Spleen (tissue), 11 donors: ENCODE data around the gene MICAL3. TPM values are rescaled to one million over a fixed set of nuclear protein-coding genes. Genes with fewer than 3 reads are reported as not detected.

ENCODE experiments used
- DNase-seq: peaks from one replicate; pipeline ENCODE4 v3.0.0-alpha.2; 2020
- H3K27ac ChIP-seq, 8 donors: fragments of 200-600 bp; sonication (generic) in 7 of 8; 1 replicate in 4 of 8; 2 replicates in 4 of 8; pipeline versions ENCODE4 v1.5.0 to v1.8.0; 2016 to 2021; ENCODE audit warnings: inconsistent platforms in 4 of 8, mild to moderate bottlenecking in 4 of 8, moderate library complexity in 1 of 8
- H3K27me3 ChIP-seq, 7 donors: fragments of 200-600 bp; sonication (generic) in 6 of 7; replicated peaks in 1 of 7; 1 replicate in 4 of 7; 2 replicates in 3 of 7; pipeline versions ENCODE4 v1.5.0 to v1.8.0; 2016 to 2021; ENCODE audit warnings: inconsistent platforms in 3 of 7, mild to moderate bottlenecking in 1 of 7
- H3K36me3 ChIP-seq, 6 donors: fragments of 200-600 bp; sonication (generic) in 5 of 6; 1 replicate in 4 of 6; 2 replicates in 2 of 6; pipeline versions ENCODE4 v1.5.0 to v1.8.0; 2016 to 2021; ENCODE audit warnings: inconsistent platforms in 2 of 6
- H3K4me1 ChIP-seq, 6 donors: fragments of 200-600 bp; sonication (generic) in 5 of 6; 1 replicate in 3 of 6; 2 replicates in 3 of 6; pipeline versions ENCODE4 v1.5.0 to v1.8.0; 2016 to 2021; ENCODE audit warnings: inconsistent platforms in 3 of 6
- H3K4me3 ChIP-seq, 8 donors: fragments of 200-600 bp; sonication (generic) in 7 of 8; 1 replicate in 4 of 8; 2 replicates in 4 of 8; pipeline versions ENCODE4 v1.5.0 to v1.8.0; 2016 to 2021; ENCODE audit warnings: inconsistent platforms in 4 of 8, mild to moderate bottlenecking in 4 of 8, moderate library complexity in 2 of 8
- H3K9me3 ChIP-seq, 8 donors: fragments of 200-600 bp; sonication (generic) in 7 of 8; 1 replicate in 4 of 8; 2 replicates in 4 of 8; pipeline versions ENCODE4 v1.5.0 to v1.8.0; 2016 to 2021; ENCODE audit warnings: inconsistent platforms in 4 of 8
- CTCF ChIP-seq, 11 experiments: fragments of 200-600 bp in 7 of 11; fragments of 450-650 bp in 4 of 11; sonication (generic) in 4 of 11; IDR thresholded peaks in 8 of 11; conservative IDR thresholded peaks in 3 of 11; 1 replicate in 7 of 11; 2 replicates in 4 of 11; pipeline versions ENCODE4 v1.4.0 to v1.8.0; 2016 to 2021; ENCODE audit warnings: antibody characterized with exemption in 11 of 11, inconsistent platforms in 4 of 11, mild to moderate bottlenecking in 1 of 11
- POLR2A ChIP-seq, 3 donors: fragments of 450-650 bp; IDR thresholded peaks; one replicate each; pipeline ENCODE4 v1.5.1; 2017; ENCODE audit warnings: antibody characterized with exemption in 3 of 3, mild to moderate bottlenecking in 1 of 3
- POLR2AphosphoS5 ChIP-seq, 3 donors: sonication (generic); formaldehyde crosslinking; IDR thresholded peaks; one replicate each; pipeline ENCODE4 v1.5.1; 2017; ENCODE audit warnings: antibody characterized with exemption in 3 of 3
- WGBS, 5 donors: extraction: QIAGEN DNeasy Blood & Tissue Kit in 3 of 5; methylation state at CpG; one replicate each; pipeline versions ENCODE4 v1.1.5 to v1.1.7; 2013 to 2018; 5-methylcytosine and 5-hydroxymethylcytosine counted together
- intact Hi-C: fragments of 100-400 bp; cut with DNase I; formaldehyde crosslinking; loops from one replicate; pipeline ENCODE4 v1.15.0; 2023; ENCODE audit warnings: low total_unique reads
- polyA plus RNA-seq, 3 donors: library from polyadenylated mRNA; stranded (reverse); fragments of 200-250 nt; gene quantifications; one replicate each; pipeline ENCODE4 v1.2.1, GENCODE V29; 2013
- total RNA-seq, 7 donors: library from RNA; depleted of rRNA in 3 of 7; stranded (reverse); fragments of >200 nt in 3 of 7; fragmentation: NEBNext Ultra II Directional in 4 of 7; extraction: Animal tissue kit (Norgen Biotek cat#: 25700) in 4 of 7; gene quantifications; one replicate each; pipeline versions ENCODE4 v1.1.0 to v1.2.1, GENCODE V29; 2016 to 2021
- donor health status: healthy with polysubstance abuse.
- donor health status: DM: no; HTN: no; CAD: no; lungs with moderate emphysema.
- donor health status: DM: no; HTN: no; CAD: no.
- donor health status: Bipolar disorder and iron deficiency.
- donor health status: healthy.
- donor health status: DM: no; HTN: no; CAD: no.
- donor health status: DM: yes; HTN: yes; CAD: no.

The MICAL3 gene
- total and polyA plus RNA-seq, 10 donors: 2.6 to 133 (median 75.2) TPM

DNA sequence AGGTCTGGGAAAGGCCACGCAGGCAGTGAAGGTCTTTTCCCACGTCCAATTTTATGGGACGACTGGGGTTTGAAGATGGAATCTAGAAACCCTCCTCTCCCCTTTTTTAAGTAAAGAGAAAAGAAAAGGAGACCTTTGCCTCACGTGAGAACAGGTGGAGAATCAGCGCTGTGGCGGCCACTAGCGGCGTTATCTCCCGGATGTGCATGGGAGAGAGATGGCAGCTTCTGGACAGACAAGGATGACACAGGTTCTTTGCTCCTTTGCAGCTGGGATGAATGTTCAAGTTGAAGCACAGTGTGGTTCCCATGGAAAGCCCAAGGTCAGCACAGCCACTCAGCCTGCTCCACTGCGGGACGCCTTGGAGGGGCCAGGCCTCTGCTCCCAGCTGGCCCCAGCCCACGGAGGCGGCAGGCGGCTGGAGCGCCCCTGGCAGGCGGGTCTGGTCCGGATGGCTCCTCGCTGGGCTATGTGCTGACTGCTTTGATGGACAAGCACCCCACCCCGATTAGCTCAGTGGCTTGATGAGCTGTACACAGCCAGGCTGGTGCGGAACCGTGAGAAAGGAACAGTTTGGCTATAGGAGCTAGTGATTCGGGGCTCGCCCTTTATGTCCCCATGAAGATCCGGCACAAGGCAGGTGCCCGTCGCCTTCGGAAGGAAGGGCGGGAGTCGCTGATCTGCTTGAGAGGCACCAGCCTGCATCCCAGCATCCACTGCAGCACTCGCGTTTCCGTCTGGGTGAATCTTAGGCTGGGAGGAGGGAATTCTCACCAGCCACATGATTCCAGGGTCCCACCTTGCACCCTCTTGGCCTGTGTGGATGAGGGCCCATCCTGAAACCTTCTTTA lies 235.6 kb downstream of the MICAL3 start:
- Histone ChIP-seq H3K27ac (no peak overlapping the region), H3K4me1 (peaks cover 0 to 40% (median 20%) of the 10 kb centered on the region in 6 donors), H3K9me3 (no peaks in the 10 kb centered on the region), H3K4me3 (no peak overlapping the region), H3K36me3 (peaks cover 0 to 64% (median 35%) of the 10 kb centered on the region in 6 donors), H3K27me3 (no peaks in the 10 kb centered on the region)
- DNase-seq: no peak
- intact Hi-C loops: no loop called here
- 90 to 96% (median 91%) methylated on average over 19 to 32 of the region's 32 CpGs for WGBS, 5 donors
- TF ChIP-seq CTCF (IDR thresholded peaks at IDR 0.05 in 8 of 11, conservative IDR thresholded peaks at IDR 0.05 in 3 of 11) (no peak), POLR2AphosphoS5 (IDR thresholded peaks at IDR 0.05) (no peak), POLR2A (IDR thresholded peaks at IDR 0.05) (no peak)

DNA sequence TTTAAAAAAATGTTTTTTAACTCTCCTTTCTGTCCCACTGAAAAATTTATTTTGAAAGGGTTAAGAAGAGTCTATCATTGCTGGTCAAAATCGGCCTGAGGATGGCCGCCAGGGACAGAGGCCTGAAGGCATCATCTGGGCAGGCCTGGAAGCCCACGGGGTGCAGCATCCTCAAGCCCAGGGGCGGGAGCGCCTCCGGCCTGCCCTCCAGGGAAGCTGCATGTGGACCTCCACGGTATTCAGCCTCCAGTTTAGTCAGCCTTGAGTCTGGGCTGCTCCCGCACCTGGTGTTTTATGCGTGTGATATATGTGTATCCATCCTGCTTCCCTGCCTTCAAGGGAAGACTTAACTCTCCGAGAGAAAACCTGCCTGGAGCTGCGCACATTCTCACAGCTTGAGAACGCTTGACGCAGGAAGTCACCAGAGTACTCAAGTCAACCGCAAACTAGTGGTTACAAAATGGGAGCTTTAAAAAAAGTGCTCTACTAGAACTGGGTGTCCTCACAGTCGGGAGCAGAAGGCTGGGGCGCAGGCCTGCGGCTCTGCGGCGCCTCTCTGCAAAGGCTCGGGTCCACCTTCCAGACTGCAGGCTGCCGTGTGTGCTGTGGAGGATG lies 236.5 kb downstream of the MICAL3 start:
- no peaks in the 10 kb centered on the region for H3K27me3 ChIP-seq
- TF ChIP-seq POLR2AphosphoS5 (IDR thresholded peaks at IDR 0.05): peak in 1 of 3 donors; percentile 40
- TF ChIP-seq CTCF (IDR thresholded peaks at IDR 0.05 in 8 of 11, conservative IDR thresholded peaks at IDR 0.05 in 3 of 11): no peak
- TF ChIP-seq POLR2A (IDR thresholded peaks at IDR 0.05): no peak
- H3K9me3 ChIP-seq: no peaks in the 10 kb centered on the region
- intact Hi-C loops: no loop called here
- H3K4me1 ChIP-seq: peaks cover 0 to 47% (median 24%) of the 10 kb centered on the region in 6 donors
- no peak overlapping the region for H3K4me3 ChIP-seq
- 88 to 96% (median 93%) methylated on average over 19 to 21 of the region's 21 CpGs for WGBS, 5 donors
- H3K27ac ChIP-seq: peak overlapping the region in 6 of 8 donors; percentile 9 to 73 (median 64)
- peaks cover 0 to 55% (median 35%) of the 10 kb centered on the region in 6 donors for H3K36me3 ChIP-seq
- no peak for DNase-seq

DNA sequence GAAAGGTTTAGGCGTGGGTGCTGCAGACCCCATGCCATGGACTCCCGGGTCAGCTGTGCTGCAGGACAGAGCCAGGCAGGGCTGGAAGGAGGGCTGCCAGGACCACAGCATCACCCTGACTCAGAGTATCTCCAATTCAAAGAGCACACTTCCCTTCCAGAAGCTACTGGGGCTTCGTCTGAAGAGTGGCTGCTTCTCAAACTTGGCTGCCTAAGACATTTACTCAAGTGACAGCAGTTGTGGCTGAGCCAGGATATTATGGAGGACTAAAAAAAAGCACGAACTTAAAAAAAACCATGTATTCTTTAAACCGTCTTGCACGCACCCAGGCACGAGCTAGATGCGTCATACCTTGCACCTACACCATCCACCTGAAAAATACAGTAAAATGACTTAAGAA lies 237.1 kb downstream of the MICAL3 start:
- Histone ChIP-seq H3K4me3 (no peak overlapping the region), H3K27ac (peak overlapping the region; percentile 9 to 73 (median 62)), H3K4me1 (peaks cover 0 to 52% (median 26%) of the 10 kb centered on the region in 6 donors), H3K27me3 (no peaks in the 10 kb centered on the region), H3K36me3 (peaks cover 0 to 49% (median 35%) of the 10 kb centered on the region in 6 donors), H3K9me3 (no peaks in the 10 kb centered on the region)
- 75 to 84% (median 79%) methylated on average over 8 of the region's 8 CpGs for WGBS, 5 donors
- no peak for DNase-seq
- intact Hi-C loops: no loop called here
- TF ChIP-seq POLR2A (IDR thresholded peaks at IDR 0.05) (no peak), POLR2AphosphoS5 (IDR thresholded peaks at IDR 0.05) (no peak), CTCF (IDR thresholded peaks at IDR 0.05 in 8 of 11, conservative IDR thresholded peaks at IDR 0.05 in 3 of 11) (no peak)
